ENCODE measurements around the gene PPP1R1C.
"Not testable (repeated sequence)": the region's sequence is repeated elsewhere in the genome, so short reads cannot be mapped to it uniquely, and the experiment has no call there.

GRCh38 chr2:181955866-181956265 lies 29.8 kb upstream of the PPP1R1C start:
- TF ChIP-seq POLR2A, CTCF, POLR2AphosphoS5 (IDR thresholded peaks at IDR 0.05): not testable (repeated sequence)

Data from prostate gland (tissue), 2 donors.